Islet precursor cell (in vitro differentiated cells): ENCODE measurements around the gene ESYT2.

Experiments used
- DNase-seq: peaks from one replicate; pipeline ENCODE4 v3.0.0-alpha.2; 2018

The ESYT2 gene

DNA sequence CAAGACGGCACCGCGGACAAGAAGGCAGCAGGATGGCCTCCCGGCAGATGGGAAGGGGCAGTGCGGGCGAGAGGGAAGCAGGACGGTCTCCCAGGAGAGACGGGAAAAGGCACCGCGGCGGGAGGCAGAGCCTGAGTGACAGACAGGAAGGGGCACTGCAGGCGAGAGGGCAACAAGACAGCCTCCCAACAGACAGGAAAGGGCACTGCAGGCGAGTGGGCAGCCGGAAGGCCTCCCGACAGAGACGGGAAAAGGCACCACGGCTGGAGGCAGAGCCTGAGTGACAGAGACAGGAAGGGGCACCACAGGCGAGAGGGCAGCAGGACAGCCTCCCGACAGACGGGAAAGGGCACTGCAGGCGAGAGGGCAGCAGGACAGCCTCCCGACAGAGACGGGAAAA, 32.6 kb downstream of the ESYT2 start:
- DNase-seq, result no peak

DNA sequence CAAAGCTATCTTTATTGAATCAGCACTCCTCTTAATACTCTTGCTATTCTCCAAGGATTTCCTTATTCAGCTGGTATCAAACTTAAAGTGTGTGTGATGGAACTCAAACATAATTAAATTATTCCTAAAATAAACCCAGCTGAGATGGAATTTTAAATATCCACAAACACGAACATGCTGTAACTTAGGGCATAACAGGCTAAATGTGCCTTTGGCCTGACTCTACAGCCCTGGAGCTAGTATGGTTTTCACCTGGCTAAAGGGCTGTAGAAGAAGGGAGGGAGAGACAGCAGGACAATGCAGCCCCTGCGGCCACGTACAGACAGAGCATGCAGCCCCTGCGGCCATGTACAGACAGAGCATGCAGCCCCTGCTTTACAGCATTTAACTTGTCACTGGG, 34.0 kb downstream of the ESYT2 start:
- no peak for DNase-seq

DNA sequence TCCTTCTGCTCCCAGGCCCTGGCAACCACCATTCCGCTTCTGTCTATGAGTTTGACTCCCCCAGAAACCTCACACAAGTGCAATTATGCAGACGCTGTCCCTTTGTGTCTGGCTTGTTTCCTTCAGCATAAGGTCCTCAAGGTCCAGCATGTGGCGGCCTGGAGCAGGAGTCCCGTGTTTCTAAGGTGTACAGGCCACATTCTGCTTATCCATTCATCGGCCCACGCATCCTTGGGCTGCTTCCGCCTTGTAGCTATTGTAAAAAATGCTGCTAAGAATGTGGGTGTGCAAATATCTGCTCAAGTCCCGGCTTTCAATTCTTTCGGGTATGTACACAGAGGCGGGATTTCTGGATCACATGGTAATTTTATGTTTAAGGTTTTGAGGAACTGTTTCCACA, 38.2 kb downstream of the ESYT2 start:
- DNase-seq, result no peak

DNA sequence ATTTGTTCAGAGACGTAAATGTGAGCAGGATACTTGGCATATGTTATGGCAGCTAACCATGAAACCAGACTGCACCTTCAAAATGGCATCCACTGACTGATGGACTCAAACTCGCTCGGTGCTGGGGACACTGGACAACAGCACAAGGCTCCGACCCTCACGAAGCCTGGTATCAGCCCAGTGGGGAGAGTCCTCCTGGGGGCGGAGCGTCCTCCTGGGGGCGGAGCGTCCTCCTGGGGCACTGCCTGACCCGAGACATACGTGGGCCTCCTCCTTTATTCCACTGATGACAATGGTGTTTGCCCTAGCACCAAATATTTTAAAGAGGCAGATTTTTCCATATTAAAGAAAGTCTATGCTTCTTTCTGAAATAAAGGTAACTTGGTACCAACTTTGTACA, 39.5 kb downstream of the ESYT2 start:
- no peak for DNase-seq

DNA sequence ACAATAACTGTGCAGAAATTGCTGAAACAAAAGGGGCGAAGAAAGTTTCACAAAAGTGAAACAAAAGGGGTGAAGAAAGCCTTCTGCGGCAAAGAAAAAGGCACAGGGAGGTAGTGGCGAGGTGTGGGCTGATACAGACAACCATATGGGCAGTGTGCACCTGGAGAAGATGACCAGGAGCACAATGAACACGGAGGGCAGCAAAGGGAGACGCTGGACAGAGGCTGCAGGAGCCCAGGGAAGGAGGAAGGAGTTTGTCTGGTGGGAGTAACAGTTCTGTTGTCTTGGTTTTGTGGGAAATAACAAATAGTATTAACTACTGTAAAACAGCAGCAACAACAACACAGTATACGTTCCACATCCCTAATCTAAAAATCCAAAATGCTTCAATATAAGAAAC, 42.4 kb downstream of the ESYT2 start:
- DNase-seq, result no peak

DNA sequence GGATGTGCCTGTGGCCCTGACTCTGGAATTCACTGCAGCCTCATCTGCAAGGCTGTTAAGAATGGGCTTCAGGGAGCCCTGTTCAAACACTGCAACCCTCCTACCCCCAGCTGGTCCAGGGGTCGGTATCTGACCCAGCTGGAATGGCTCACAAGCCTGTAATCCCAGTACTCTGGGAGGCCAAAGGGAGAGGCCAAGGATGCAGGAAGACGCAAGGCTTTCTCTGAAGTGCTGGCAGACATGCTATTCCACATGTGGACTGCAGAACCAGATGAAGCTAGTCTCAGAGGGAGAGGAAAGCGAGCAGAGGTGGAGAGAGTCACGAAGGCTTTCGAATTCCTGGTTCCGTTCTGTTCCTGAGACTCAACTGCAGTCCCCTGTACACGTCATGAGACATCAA, 45.0 kb downstream of the ESYT2 start:
- no peak for DNase-seq

DNA sequence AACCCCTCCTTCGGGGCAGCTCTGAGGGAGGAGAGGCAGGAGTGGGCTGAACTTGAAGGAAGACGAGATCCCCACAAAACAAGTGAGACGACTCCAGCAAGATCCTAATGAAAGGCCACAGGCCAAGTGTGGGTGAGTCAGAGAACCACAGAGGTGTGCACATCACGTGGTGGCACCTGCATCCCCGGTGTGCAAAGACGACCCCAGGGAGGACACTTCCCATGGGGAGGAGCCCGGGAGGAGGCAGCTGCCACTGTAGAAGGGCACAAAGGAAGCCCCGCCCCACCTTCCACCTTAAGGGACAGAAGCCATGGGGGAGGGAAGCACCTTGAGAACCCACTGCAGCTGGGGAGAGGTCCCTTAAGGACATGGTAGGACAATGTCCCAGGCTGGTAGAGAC, 45.7 kb downstream of the ESYT2 start:
- DNase-seq, result no peak

DNA sequence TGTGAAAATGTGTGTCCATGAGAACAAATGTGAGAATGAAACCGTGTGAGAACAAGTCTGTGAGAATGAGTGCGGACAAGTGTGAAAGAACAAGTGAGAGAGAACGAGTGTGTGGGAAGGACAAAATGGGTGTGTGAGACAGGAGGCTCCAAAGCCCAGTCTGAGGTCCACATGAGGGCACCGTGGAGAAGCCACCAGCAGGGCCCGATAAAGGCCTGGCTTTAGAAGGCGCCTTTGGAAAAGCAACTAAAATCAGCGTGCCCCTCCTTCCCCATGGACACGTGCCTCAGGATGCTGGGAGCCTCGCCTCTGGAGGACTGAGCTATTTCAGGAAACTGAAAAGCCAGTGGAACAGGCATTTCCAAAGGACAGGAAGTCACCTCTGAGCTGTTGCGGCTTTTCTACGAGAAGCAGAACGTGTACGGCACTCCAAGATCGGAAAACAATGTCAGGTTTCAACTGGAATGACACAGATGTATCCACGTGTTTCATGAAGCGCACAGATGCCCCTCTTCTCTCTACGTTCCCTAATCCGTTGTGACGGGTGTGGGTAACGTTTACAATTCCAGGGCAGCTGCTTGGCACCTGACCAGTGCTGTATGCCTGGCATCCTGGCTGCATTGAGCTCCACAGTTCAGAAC, 46.4 kb downstream of the ESYT2 start:
- DNase-seq, result peak; percentile 68

DNA sequence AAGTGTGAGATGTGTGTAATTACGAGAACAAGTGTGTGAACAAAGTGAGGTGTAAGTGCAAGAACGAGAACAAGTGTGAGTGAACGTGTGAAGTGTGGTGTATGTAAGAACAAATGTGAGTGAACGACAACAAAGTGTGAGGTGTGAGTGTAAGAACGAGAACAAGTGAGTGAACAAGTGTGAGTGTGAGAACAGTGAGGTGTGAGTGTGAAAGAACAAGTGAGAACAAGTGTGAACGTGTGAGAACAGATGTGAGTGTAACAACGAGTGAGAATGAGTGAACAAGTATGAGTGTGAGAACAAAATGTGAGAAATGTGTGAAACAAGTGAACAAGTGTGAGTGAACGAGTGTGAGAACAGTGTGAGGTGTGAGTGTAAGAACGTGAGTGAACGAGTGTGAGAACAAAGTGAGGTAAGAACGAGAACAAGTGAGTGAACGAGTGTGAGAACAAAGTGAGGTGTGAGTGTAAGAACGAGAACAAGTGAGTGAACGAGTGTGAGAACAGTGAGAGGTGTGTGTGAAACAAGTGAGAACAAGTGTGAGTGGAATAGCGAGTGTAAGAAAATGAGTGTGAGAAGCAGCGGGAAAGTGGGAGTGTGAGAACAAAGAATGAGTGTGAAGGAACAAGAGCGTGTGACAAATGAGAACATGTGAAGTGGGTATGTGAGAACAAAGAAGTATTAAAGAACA, 47.2 kb downstream of the ESYT2 start:
- DNase-seq, result no peak

DNA sequence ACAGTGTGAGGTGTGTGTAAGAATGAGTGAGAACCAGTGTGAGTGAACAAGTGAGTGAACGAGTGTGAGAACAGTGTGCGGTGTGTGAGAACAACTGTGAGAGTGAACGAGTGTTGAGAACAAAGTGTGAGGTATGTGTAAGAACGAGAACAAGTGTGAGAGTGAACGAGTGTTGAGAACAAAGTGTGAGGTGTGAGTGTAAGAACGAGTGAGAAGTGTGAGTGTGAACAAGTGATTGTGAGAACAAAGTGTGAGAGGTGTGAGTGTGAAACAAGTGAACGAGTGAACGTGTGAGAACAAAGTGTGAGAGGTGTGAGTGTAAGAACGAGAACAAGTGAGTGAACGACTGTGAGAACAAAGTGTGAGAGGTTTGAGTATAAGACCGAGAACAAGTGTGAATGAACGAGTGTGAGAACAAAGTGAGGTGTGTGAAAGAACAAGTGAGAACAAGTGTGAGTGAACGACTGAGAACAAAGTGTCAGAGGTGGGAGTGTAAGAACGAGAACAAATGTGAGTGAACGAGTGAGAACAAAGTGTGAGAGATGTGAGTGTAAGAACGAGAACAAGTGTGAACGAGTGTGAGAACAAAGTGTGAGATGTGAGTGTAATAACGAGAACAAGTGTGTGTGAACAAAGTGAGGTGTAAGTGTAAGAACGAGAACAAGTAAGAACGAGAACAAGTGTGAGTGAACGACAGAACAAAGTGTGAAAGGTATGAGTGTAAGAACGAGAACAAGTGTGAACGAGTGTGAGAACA, 47.9 kb downstream of the ESYT2 start:
- DNase-seq, result no peak

DNA sequence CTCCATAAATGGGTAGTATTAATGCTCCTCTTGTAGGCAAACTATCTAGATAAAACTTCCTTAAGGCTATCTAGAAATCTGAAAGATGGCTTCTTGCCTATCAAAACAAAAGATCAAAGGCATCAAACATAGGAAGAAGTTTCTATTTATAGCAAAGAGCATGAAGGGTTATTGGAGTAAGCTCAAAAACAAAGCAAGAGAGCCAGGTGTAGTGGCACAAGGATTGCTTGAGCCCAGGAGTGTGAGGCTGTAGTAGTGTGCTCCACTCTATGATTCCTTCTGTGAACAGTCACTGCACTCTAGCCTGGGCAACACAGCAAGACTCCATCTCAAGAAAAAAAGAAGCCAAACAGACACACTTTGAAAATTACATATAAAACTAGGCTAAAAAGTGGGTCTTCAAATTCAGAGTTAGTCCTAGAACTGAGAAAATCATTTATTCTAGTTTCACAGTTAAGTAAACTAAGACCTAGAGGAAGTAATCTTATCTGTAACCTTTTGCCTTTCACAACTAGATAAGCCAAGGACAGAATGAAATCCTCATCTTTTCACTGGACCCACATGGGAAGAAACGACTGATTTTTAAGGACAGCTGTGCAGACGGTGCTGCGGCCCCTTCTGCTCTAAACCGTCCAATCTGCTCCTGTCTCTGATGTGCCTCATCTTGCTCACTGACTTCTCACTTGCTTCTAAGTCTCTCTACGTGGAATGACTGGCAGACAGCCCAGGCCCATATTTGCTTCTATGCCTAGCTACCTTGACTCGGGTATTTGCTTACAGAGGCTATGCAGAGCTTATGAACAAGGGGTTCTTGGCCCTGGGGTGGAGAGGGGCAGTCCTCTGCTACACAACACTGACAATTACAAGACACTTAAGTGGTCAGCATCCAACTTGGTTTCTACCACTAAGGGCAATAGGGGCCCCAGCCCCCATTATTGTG, 50.0 kb downstream of the ESYT2 start:
- DNase-seq, result no peak

DNA sequence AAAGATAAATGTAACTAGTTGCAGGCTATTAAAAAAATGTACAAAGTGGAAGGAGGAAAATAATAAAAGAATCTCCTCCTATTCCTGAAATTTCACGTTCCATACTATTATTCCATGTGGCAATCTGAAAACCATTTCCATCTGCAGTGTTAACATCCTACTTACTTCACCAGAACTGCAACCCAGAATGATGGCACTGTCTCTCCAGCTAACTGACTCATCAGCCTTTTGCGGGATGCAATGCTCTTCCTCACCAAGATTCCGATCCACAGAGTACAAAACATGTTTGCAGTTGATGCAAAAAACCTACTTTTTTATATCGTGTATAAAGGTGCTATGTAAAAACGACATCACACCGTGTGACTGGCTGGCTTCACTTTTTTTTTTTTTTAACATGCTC, 50.8 kb downstream of the ESYT2 start:
- DNase-seq, result no peak

DNA sequence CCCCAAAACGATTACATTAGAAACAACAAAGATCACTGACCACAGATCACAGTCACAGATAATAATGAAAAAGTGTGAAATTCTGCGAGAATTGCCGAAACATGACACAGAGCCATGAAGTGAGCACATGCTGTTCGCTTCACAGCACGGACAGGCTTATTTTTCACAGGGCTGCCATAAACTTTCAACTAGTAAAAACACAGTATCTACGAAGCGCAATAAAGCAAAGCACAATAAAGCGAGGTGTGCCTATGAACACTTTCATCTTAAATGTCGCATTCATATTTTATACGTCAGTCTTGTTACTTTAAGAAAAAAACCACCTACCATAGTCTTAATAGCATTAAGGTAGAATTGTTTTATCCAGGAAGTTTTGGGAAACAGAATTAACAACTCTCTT, 51.5 kb downstream of the ESYT2 start:
- DNase-seq, result no peak

DNA sequence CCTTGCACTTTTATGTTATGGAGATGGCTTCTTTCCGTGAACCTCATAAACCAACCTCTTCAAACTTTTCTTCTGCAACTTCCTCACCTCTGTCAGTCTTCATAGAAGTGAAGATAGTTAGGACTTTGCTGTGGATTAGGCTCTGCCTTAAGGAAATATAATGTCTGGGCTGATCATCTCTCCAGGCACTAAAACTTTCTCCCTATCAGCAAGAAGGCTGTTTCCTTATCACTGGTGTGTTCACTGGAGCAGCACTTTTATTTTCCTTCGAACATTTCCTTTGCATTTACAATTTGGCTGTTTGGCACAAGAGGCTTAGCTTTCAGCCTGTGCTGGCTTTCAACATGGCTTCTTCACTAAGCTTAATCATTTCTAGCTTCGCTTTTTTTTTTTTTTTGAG, 52.8 kb downstream of the ESYT2 start:
- no peak for DNase-seq

DNA sequence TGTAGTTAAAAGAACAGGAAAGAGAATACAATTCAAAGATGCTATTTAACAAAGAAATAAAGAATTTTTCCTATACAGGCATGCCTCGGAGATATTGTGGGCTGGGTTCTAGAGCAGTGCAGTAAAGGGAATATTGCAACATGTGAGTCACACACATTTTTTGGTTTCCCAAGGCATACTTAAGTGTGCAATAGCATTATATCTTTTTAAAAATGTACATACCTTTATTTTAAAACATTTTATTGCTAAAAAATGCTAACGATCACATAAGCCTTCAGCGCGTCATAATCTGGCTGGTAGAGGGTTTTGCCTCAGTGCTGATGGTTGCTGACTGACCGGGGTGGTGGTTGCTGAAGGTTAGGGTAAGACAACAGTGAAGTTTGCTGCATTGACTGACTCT, 54.4 kb downstream of the ESYT2 start:
- DNase-seq, result no peak

DNA sequence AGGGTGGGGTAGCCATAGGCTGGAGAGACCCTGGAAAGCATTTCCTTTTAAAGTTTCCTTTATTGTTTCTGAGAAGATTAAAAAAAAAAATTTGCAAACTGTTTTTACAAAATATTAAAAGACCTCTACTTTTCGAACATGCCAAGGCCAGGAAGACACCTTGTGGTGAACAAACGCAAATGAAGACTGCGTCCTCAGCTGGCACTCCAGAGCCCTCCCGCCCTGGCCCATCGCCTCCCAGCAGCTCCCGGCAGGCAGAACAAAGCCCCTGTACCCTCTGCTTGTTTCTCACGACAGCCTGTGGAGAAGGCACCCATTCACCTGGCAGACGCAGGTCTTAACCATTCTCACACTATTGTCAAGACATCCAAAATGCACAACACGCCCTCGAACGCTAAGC, 56.4 kb downstream of the ESYT2 start:
- DNase-seq, result no peak

DNA sequence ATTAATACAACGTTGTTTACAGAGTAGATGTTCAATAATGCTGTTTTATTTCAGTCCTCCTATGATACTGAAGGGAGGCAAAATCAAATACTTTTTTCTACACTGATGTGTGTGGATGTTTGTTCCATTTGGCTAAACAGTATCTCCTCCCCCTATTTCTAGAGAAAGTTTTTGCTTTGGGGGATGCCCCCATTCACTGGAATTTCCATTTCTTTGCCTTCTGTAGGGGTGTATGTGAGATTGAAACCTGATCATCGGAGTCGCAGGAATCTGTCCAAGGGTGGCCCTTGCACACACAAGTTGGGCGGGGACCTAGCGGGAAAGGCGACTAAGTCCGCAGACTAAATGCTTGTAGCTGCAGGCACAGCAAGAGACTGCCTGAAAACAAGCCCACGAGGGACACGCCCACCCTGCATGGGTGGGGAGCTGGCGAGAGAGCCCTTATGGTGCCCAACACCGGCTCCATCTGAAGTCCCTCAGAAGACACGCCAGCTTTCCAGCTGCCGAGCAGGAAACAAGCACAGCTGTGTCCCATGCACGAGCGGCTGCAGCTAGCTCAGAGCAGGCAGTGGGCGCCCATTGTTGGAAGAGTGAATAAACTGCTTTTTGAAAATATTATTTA, 58.0 kb downstream of the ESYT2 start:
- no peak for DNase-seq

DNA sequence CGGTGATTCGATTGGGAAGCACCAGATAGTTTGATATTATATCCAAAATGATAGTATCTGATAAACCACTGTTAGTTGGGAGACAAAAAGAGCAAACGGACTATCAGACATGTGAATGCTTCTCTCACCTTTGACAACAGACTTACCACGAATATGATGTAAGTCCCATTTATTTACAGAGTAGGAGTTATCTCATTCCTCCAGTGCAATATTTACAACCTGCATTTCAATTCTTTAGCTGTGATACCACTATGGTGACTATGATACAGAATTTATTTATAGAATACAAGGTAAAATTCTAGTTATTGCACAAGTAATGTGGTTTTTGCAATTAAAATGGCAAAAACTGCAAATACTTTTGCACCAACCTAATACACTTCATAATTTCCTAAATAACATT, 61.6 kb downstream of the ESYT2 start:
- no peak for DNase-seq

DNA sequence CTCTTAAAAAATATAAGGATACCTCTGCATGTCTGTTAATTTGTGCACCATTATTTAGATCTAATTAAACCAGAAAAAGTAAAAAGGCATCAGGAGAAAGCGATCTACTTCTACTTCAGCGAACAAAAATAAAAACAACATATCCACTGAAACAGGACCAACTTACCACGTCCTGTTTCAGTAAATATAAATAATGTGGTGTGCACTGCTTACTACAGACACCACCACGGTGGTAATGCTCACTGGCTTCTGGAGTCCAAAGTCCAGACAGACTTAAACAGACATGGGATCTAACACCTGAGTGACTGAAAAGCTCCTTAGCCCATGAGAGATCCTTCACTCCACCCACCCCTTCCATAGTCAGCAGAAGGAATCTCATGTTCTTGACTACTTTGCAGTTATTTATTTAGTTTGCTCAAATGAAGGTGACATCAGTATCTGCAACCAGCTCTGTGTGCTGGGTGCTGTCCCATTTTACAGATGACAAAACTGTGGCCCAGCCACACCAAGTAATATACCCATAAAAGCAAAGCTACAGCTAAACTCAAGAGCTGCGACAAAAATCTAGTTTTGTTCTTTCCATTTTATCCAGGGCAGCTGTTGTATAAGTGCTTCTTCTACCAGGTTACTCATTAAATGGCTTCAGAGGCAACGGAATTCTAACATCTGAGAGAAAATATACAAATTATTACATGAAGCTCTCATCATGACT, 62.6 kb downstream of the ESYT2 start:
- DNase-seq, result no peak

DNA sequence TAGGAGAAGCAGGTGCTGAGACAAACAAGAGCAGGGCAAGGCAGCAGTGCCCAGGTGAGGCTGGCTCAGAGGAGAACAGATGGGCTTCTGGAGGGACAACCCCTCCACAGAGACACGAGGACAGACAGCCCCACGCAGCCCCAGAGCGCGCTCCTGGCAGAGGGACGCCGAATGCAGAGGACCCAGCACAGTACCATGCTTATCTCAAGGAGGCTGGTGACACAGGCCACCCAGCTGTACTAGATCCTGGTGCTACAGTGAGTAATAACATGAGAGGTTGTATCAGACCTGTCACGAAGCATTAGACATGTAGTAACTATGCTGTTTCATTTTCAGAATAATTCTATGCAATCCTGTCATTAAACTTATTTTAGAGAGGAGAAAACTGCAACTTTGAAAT, 64.3 kb downstream of the ESYT2 start:
- DNase-seq, result no peak

DNA sequence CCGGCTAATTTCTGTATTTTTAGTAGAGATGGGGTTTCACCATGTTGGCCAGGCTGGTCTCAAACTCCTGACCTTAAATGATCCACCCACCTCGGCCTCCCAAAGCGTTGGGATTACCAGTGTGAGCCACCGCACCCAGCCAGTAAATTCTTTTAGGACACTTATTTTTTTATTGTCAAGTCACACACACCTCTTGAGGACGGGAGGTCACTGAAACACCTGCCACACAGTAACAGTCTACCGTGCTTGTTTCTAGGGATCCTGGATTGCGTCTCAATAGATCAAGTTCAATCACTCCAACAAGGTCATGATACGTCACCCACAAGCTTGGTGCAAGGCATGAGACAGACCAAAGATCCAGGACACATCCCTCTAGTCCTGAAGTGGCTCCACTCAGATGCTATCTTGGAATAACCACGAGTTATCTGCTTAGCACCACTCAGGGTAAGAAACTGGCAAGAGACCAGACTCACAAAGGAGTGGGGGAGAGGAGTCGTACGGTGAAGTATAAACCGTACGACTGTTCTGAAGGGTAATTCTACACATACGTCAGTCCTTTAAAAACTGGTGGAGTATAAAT, 65.8 kb downstream of the ESYT2 start:
- no peak for DNase-seq

DNA sequence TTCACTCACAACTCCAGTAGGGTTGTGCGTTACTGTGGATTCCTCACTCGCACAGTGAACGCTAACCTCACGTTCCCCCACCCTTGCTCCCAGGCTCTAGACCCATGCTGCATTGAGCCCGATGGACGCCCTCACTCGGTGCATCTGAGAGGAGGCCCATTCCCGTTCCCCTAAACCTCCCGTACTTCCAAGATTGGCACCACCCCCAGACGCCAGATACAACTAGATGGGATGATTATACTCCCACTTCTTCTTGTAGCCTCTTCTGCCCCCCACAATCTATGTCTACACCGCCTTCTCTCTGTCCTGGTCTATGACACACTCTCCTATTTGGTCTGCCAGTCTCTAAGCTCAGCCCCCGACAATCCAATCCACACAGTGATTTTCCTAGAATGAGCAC, 67.4 kb downstream of the ESYT2 start:
- no peak for DNase-seq
